Glutamatergic neuron (in vitro differentiated cells): Measurements from ENCODE around the gene RSRC1. TPM values are rescaled to one million over a fixed set of nuclear protein-coding genes. Genes with fewer than 3 reads are reported as not detected.
A peak's percentile ranks its signal among the peaks of the same experiment; 100 is the strongest.
"Not testable (repeated sequence)": the region's sequence is repeated elsewhere in the genome, so short reads cannot be mapped to it uniquely, and the experiment has no call there.

Experiments
- DNase-seq: peaks from one replicate; pipeline ENCODE4 v3.0.0; 2022
- H3K27ac Mint-ChIP-seq: one replicate; pipeline ENCODE4 v1.8.0; 2020; ENCODE audit warnings: mild to moderate bottlenecking, mixed read lengths, inconsistent platforms; ENCODE audit not compliant: unreplicated experiment
- H3K27me3 Mint-ChIP-seq: one replicate; pipeline ENCODE4 v1.8.0; 2020; ENCODE audit warnings: mild to moderate bottlenecking, moderate library complexity, mixed read lengths, inconsistent platforms; ENCODE audit not compliant: unreplicated experiment
- H3K36me3 Mint-ChIP-seq: one replicate; pipeline ENCODE4 v1.8.0; 2020; ENCODE audit warnings: mild to moderate bottlenecking, mixed read lengths, inconsistent platforms; ENCODE audit not compliant: unreplicated experiment
- H3K4me1 Mint-ChIP-seq: one replicate; pipeline ENCODE4 v1.8.0; 2020; ENCODE audit warnings: mild to moderate bottlenecking, low read depth, mixed read lengths, inconsistent platforms; ENCODE audit not compliant: unreplicated experiment
- H3K4me3 Mint-ChIP-seq: one replicate; pipeline ENCODE4 v1.8.0; 2020; ENCODE audit warnings: mild to moderate bottlenecking, mixed read lengths, inconsistent platforms; ENCODE audit not compliant: unreplicated experiment
- H3K9me3 Mint-ChIP-seq: one replicate; pipeline ENCODE4 v1.8.0; 2020; ENCODE audit warnings: mild to moderate bottlenecking, moderate library complexity, mixed read lengths, inconsistent platforms; ENCODE audit not compliant: unreplicated experiment
- total RNA-seq: library from RNA; stranded (reverse); fragmentation: NEBNext Ultra II Directional; extraction: Animal tissue kit (Norgen Biotek cat#: 25700); gene quantifications from one replicate; pipeline ENCODE4 v1.2.1, GENCODE V29; 2021; ENCODE audit not compliant: unreplicated experiment
- TF ChIP-seq, protein P1 (sequence below): fragments of 200-600 bp; sonication (generic); IDR thresholded peaks from one replicate; pipeline ENCODE4 v1.5.0; 2021; ENCODE audit not compliant: partially characterized antibody, unreplicated experiment

The RSRC1 gene
- total RNA-seq, 1 donor from 2014 or later, result 93.9 TPM

- Mint-ChIP-seq H3K4me1 (peaks cover 16% of the 10 kb centered on the region), H3K4me3 (no peak overlapping the region), H3K9me3 (no peaks in the 10 kb centered on the region), H3K27me3 (no peaks in the 10 kb centered on the region), H3K36me3 (no peaks in the 10 kb centered on the region), H3K27ac (no peak overlapping the region)
- TF ChIP-seq, protein P1, sequence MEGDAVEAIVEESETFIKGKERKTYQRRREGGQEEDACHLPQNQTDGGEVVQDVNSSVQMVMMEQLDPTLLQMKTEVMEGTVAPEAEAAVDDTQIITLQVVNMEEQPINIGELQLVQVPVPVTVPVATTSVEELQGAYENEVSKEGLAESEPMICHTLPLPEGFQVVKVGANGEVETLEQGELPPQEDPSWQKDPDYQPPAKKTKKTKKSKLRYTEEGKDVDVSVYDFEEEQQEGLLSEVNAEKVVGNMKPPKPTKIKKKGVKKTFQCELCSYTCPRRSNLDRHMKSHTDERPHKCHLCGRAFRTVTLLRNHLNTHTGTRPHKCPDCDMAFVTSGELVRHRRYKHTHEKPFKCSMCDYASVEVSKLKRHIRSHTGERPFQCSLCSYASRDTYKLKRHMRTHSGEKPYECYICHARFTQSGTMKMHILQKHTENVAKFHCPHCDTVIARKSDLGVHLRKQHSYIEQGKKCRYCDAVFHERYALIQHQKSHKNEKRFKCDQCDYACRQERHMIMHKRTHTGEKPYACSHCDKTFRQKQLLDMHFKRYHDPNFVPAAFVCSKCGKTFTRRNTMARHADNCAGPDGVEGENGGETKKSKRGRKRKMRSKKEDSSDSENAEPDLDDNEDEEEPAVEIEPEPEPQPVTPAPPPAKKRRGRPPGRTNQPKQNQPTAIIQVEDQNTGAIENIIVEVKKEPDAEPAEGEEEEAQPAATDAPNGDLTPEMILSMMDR, result peak; percentile 42
- no peak for DNase-seq
Measured at GRCh38 chr3:158532099-158532734, 422.3 kb downstream of the RSRC1 start.

- Mint-ChIP-seq H3K27ac (no peak overlapping the region), H3K4me1 (peaks cover 6% of the 10 kb centered on the region), H3K27me3 (no peaks in the 10 kb centered on the region), H3K9me3 (no peaks in the 10 kb centered on the region), H3K4me3 (no peak overlapping the region), H3K36me3 (no peaks in the 10 kb centered on the region)
- DNase-seq, result no peak
- TF ChIP-seq, protein P1, result no peak
Measured at GRCh38 chr3:158535918-158536317, 426.0 kb downstream of the RSRC1 start.

- no peak for DNase-seq
- H3K27ac Mint-ChIP-seq, result no peak overlapping the region
Measured at GRCh38 chr3:158539414-158540014, 429.6 kb downstream of the RSRC1 start.

GRCh38 chr3:158540066-158540465, 430.2 kb downstream of the RSRC1 start:
- Mint-ChIP-seq H3K36me3 (no peaks in the 10 kb centered on the region), H3K9me3 (no peaks in the 10 kb centered on the region), H3K27me3 (no peaks in the 10 kb centered on the region), H3K4me1 (no peaks in the 10 kb centered on the region), H3K4me3 (no peak overlapping the region), H3K27ac (no peak overlapping the region)
- no peak for DNase-seq
- TF ChIP-seq, protein P1, result no peak

More at GRCh38 chr3:158539414-158540014, 429.6 kb downstream of the RSRC1 start:
- no peaks in the 10 kb centered on the region for H3K4me1 Mint-ChIP-seq
- H3K27me3 Mint-ChIP-seq, result no peaks in the 10 kb centered on the region
- no peak overlapping the region for H3K4me3 Mint-ChIP-seq
- H3K36me3 Mint-ChIP-seq, result no peaks in the 10 kb centered on the region
- no peaks in the 10 kb centered on the region for H3K9me3 Mint-ChIP-seq
- TF ChIP-seq, protein P1, result peak; percentile 71

DNA sequence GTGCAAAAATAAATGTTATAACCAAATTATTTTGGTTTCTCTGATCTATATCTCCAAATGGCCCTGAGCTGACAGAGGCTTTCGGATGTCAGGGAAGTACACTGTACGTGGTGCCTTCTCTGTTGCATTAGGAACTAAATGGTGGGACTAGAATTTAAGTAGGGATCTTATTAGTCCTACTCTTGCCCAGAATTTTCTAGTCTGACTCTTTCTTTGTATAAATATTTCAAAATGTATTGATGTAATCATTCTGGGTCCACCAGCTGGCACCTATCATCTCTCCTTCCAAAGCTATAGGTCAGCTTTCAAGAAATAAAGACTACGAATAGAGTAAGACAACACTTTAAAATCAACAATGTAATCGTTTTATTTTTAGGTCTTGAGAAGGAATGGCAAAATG, 438.8 kb downstream of the RSRC1 start:
- DNase-seq, result no peak
- H3K4me3 Mint-ChIP-seq, result no peak overlapping the region
- H3K4me1 Mint-ChIP-seq, result no peaks in the 10 kb centered on the region
- TF ChIP-seq, protein P1, result no peak
- H3K27ac Mint-ChIP-seq, result no peak overlapping the region
- no peaks in the 10 kb centered on the region for H3K27me3 Mint-ChIP-seq
- H3K36me3 Mint-ChIP-seq, result peaks cover 8% of the 10 kb centered on the region
- H3K9me3 Mint-ChIP-seq, result no peaks in the 10 kb centered on the region

- not testable (repeated sequence) for H3K27me3 Mint-ChIP-seq, H3K36me3 Mint-ChIP-seq, H3K4me3 Mint-ChIP-seq, H3K27ac Mint-ChIP-seq, H3K4me1 Mint-ChIP-seq, H3K9me3 Mint-ChIP-seq, DNase-seq
Measured at GRCh38 chr3:158549938-158550337, 440.0 kb downstream of the RSRC1 start.
